Breast epithelium (tissue), 3 donors: ENCODE results near the gene KCNN3.

ENCODE experiments used
- POLR2A ChIP-seq: fragments of 450-650 bp; IDR thresholded peaks from one replicate; pipeline ENCODE4 v1.6.1; 2016; ENCODE audit warnings: antibody characterized with exemption, mild to moderate bottlenecking, moderate library complexity
- POLR2AphosphoS5 ChIP-seq, 3 donors: sonication (generic); formaldehyde crosslinking; IDR thresholded peaks; one replicate each; pipeline ENCODE4 v1.6.1; 2017; ENCODE audit warnings: antibody characterized with exemption in 3 of 3
- TF ChIP-seq, protein P1 (sequence below), 3 donors: fragments of 450-650 bp; IDR thresholded peaks; one replicate each; pipeline ENCODE4 v1.5.1; 2016 to 2017; ENCODE audit warnings: antibody characterized with exemption in 3 of 3, mild to moderate bottlenecking in 3 of 3, moderate library complexity in 3 of 3

DNA sequence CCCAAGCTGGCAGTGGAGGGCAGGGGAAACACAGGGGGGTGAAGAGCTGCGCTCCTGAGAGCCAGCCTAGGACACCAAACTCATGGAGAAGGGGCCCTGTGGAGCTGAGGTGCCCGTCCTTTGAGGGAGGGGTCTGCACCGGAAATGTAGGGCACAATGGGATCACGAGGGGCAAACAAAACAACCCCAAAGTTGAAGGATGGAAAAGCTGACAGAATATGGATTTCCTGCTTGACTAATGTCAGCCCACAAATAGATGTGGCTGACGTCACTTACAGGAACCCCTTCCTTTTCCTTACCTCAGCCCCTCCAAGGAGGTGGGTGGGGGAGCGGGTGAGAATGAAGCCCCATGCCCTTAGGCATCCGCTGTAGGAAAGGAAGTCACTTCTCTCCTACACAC, 110.9 kb downstream of the KCNN3 start:
- TF ChIP-seq POLR2A (no peak), POLR2AphosphoS5 (IDR thresholded peaks at IDR 0.05) (no peak)
- TF ChIP-seq, protein P1, sequence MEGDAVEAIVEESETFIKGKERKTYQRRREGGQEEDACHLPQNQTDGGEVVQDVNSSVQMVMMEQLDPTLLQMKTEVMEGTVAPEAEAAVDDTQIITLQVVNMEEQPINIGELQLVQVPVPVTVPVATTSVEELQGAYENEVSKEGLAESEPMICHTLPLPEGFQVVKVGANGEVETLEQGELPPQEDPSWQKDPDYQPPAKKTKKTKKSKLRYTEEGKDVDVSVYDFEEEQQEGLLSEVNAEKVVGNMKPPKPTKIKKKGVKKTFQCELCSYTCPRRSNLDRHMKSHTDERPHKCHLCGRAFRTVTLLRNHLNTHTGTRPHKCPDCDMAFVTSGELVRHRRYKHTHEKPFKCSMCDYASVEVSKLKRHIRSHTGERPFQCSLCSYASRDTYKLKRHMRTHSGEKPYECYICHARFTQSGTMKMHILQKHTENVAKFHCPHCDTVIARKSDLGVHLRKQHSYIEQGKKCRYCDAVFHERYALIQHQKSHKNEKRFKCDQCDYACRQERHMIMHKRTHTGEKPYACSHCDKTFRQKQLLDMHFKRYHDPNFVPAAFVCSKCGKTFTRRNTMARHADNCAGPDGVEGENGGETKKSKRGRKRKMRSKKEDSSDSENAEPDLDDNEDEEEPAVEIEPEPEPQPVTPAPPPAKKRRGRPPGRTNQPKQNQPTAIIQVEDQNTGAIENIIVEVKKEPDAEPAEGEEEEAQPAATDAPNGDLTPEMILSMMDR (IDR thresholded peaks at IDR 0.05) = no peak
